Measurements from ENCODE around the gene IL11RA. TPM values are rescaled to one million over a fixed set of nuclear protein-coding genes. Genes with fewer than 3 reads are reported as not detected.

IL11RA gene
- total RNA-seq (13.6 and 15.3 TPM in 2 replicates), polyA plus RNA-seq (18.6 and 22.5 TPM in 2 replicates), polyA minus RNA-seq (6.8 and 10.8 TPM in 2 replicates), Bru-seq, nascent RNA (percentile 39 among the genes with signal in this experiment), BruChase-seq, experiment 1, labeled RNA remaining after a 6-hour chase (percentile 57 among the genes with signal in this experiment), BruChase-seq, experiment 2, labeled RNA remaining after a 2-hour chase (percentile 50 among the genes with signal in this experiment)
- 7.2 and 10.3 TPM in 2 replicates for polyA plus RNA-seq (2011; cell fraction: cytosol; rRNA removed)
- 49.6 and 67.6 TPM in 2 replicates for polyA plus RNA-seq (2011; cell fraction: nucleus; rRNA removed)
- polyA plus RNA-seq (2012): 5.0 and 9.8 TPM in 2 replicates
- 2.8 TPM for polyA minus RNA-seq (2011; cell fraction: cytosol; rRNA and poly(A)+ RNA removed)
- polyA minus RNA-seq (2011; cell fraction: nucleus; rRNA and poly(A)+ RNA removed): 12.5 and 16.8 TPM in 2 replicates
- long read RNA-seq, transcript IL11RA-202 (13 exons, 1,700 nt): major isoform, 5 of 22 reads
- long read RNA-seq, partial matches to known transcripts: 4 of 22 reads
- long read RNA-seq, other reads (novel, unspliced or antisense): 13 of 22 reads

DNA sequence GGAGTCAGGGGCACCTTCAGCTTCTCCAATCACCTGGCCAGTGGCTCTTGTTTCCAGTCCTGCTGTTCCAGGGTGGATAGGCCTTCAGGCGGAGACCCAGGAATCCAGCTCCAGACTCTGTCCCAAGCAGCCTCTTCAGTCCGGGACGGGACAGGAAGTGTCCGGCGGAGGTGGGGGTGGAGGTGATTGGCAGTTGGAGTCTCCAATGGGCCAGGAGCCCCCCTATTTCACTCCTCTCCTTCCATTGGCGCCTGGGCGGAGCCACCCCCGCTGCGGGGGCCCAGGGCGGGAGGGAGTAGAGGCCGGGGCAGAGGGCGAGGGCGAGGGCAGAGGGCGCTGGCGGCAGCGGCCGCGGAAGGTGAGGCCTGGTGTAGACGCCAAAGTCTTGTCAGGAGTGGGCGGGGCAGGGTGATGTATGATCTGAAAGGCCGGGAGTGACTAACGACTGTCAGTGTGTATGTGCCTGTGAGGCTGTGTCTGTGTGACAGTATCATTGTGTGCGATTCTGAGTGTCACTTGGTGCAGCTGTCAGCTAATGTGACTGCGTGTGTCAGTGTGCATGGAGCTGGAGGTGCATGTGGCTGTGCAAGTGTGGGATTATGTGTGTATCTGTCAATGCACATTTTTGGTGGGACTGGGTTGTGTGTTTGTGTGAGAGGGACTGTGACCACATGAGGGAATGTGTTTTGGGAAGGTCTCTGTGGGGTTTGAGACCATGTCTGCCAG lies at the start of gene IL11RA:
Gene IL11RA (plus strand): TSS at position 310 of the 726 bp plus-strand sequence. CDS start 3,033 bp downstream, outside the sequence.
- no peak within 1 kb of the TSS for H3K27ac ChIP-seq (ENCODE audit: insufficient read depth, low read depth, low read length)
- POLR2A ChIA-PET: no interaction called here

More for the DNA sequence above, at the start of gene IL11RA:
- DNase-seq (ENCODE audit: low read depth, low spot score) (peak; percentile 82), FAIRE-seq (peak; percentile 90)
- Histone ChIP-seq H3K9ac (replicated peaks; ENCODE audit: extremely low read depth, insufficient read depth, low read length) (peak within 1 kb of the TSS; percentile 12), H3K79me2 (ENCODE audit: control insufficient read depth, insufficient read depth, low read length) (peaks cover 6% of the 10 kb centered on the region), H3K4me1 (ENCODE audit: control insufficient read depth, extremely low read depth, insufficient read depth, low read length) (peaks cover 32% of the 10 kb centered on the region), H4K20me1 (replicated peaks; ENCODE audit: control insufficient read depth, extremely low read depth, insufficient read depth, low read length) (no peaks in the 10 kb centered on the region), H3K9me3 (replicated peaks; ENCODE audit: control insufficient read depth, insufficient read depth, low read length) (no peaks in the 10 kb centered on the region), H3K4me2 (ENCODE audit: insufficient read depth, low read length) (peak within 1 kb of the TSS; percentile 44), H3K27me3 (ENCODE audit: control insufficient read depth in 2 of 2, insufficient read depth in 2 of 2, low read length in 2 of 2) (no peaks in the 10 kb centered on the region), H3K36me3 (ENCODE audit: control insufficient read depth in 2 of 2, extremely low read depth in 1 of 2, insufficient read depth in 2 of 2, low read length in 2 of 2) (peaks cover 0 to 14% of the 10 kb centered on the region in 2 experiments), H3K4me3 (replicated peaks in 1 of 3; ENCODE audit: insufficient read depth in 1 of 3, low read depth in 1 of 3, low read length in 3 of 3) (peak within 1 kb of the TSS; percentile 0 to 27 (median 13)), H3K9me1 (replicated peaks; ENCODE audit: control insufficient read depth, extremely low read depth, insufficient read depth, low read length) (no peaks in the 10 kb centered on the region), H2AFZ (ENCODE audit: low read depth, low read length) (peak within 1 kb of the TSS; percentile 43)
- TF ChIP-seq JUN (IDR thresholded peaks at IDR 0.05; ENCODE audit: borderline replicate concordance, insufficient read depth, insufficient read length, low read depth) (no peak), FOS (IDR thresholded peaks at IDR 0.05; ENCODE audit: borderline replicate concordance, insufficient read depth, low read length) (no peak), POLR2A (IDR thresholded peaks at IDR 0.05; ENCODE audit: low read depth, low read length) (no peak), MYC (IDR thresholded peaks at IDR 0.05; ENCODE audit: low read depth, low read length) (no peak), POLR2AphosphoS5 (IDR thresholded peaks at IDR 0.05; ENCODE audit: insufficient read depth, low read depth, low read length) (no peak)
- TF ChIP-seq, protein P1, sequence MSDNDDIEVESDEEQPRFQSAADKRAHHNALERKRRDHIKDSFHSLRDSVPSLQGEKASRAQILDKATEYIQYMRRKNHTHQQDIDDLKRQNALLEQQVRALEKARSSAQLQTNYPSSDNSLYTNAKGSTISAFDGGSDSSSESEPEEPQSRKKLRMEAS (IDR thresholded peaks at IDR 0.05; ENCODE audit: insufficient read depth, insufficient read length): no peak
- TF ChIP-seq, protein P2, sequence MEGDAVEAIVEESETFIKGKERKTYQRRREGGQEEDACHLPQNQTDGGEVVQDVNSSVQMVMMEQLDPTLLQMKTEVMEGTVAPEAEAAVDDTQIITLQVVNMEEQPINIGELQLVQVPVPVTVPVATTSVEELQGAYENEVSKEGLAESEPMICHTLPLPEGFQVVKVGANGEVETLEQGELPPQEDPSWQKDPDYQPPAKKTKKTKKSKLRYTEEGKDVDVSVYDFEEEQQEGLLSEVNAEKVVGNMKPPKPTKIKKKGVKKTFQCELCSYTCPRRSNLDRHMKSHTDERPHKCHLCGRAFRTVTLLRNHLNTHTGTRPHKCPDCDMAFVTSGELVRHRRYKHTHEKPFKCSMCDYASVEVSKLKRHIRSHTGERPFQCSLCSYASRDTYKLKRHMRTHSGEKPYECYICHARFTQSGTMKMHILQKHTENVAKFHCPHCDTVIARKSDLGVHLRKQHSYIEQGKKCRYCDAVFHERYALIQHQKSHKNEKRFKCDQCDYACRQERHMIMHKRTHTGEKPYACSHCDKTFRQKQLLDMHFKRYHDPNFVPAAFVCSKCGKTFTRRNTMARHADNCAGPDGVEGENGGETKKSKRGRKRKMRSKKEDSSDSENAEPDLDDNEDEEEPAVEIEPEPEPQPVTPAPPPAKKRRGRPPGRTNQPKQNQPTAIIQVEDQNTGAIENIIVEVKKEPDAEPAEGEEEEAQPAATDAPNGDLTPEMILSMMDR (IDR thresholded peaks at IDR 0.05; ENCODE audit: extremely low read depth in 1 of 2, insufficient read depth in 1 of 2, low read depth in 1 of 2, low read length in 2 of 2): no peak
- no TSS peak for BruUV-seq (replicated peaks)
- dilution Hi-C loops (cut with MboI; ENCODE audit: extremely low pct_ligation_motif_present, low sequenced_read_pairs): no loop called here
- CTCF ChIA-PET: interaction anchor here (1.0 to 1.6 kb wide), 3 partner anchors 9 to 18 kb away, joined by 3 to 8 read pairs (median 6); no protein-coding TSS in a partner anchor
- intact Hi-C loops (cut with micrococcal nuclease): loop anchor here (1.0 kb wide), 1 partner anchor 13 kb away; no protein-coding TSS in a partner anchor
